ENCODE data around the gene ZNF775. TPM values are rescaled to one million over a fixed set of nuclear protein-coding genes. Genes with fewer than 3 reads are reported as not detected.

ZNF775 gene
- polyA plus RNA-seq, 10 donors: 3.8 to 7.4 (median 5.3) TPM

GRCh38 chr7:150410680-150411346 is 31.7 kb downstream of the ZNF775 start:
- no peak for DNase-seq

GRCh38 chr7:150411606-150412005 is 32.5 kb downstream of the ZNF775 start:
- DNase-seq: no peak

- no peak for DNase-seq
Measured at GRCh38 chr7:150412016-150412415, 32.9 kb downstream of the ZNF775 start.

- DNase-seq: no peak
Measured at GRCh38 chr7:150412518-150413488, 33.7 kb downstream of the ZNF775 start.

GRCh38 chr7:150413640-150414081 is 34.5 kb downstream of the ZNF775 start:
- DNase-seq: no peak

DNA sequence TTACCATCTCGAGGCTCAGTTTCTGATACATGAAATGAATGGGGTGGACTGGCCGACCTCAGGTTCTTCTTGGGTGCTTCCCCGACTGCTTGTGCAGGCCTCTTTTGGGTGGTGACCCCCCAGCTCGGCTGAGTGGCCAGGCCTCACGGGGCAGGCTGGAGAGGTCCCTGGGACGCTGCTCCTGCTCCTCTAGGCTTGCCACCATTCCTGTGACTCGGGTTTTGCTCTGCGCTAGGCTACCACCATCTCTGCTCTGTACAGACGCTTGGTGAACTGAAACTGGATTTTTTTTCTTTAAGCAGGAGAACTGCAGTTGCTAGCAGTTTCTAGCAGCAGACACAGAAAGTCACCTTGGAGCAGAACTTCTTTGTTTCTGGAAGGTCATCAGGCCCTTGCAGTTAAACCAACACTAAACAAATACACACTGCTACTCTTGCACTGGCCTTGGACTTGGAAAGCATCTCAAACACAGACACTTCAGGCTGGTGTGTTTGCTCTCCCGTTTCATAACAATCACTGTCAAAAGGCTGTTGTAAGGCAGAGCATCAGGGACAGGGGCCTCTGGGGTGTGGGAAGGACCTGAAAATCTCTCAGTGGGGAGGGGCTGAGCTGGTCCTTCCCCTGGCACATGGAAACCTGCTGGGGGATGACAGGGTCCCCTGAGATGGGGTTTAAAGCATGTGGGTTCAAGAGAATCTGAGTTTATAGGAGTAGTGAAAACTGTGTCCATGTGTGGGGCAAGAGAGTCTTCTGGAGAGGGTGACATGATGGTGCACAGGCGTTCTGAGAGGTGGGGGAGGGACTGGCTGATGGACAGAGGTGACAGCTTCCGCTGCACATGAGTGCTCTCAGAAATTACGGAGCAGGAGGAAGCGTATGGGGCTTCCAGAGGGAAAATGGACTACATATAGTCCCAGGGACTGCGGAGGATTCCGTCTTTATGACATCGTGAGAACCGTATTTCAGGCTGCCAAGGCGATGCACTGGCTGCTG is 36.3 kb downstream of the ZNF775 start:
- DNase-seq: no peak

GRCh38 chr7:150417239-150417638 is 38.1 kb downstream of the ZNF775 start:
- DNase-seq: no peak

DNA sequence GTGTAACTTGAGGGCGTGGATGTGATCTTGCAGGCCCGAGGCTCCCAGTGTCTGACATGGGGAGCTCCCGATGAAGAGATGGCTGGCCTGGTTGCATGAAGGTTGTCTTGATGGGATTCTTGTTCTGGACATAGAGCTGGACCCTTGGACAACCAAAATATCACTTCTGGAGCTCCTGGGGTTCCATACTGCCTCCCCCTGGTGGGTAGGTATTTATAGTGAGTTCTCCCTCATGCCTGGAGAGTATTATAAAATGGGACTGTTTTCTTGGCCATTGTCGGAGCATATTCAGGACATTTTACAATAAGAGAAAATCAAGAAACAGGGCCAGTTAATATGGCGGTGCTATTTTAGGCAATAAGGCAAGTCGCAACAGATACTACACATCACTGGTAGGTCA is 38.7 kb downstream of the ZNF775 start:
- DNase-seq: no peak

- DNase-seq: no peak
Measured at GRCh38 chr7:150420242-150420641, 41.1 kb downstream of the ZNF775 start.

- DNase-seq: peak; percentile 64 to 87 (median 84)
Measured at GRCh38 chr7:150420987-150421674, 42.0 kb downstream of the ZNF775 start.

DNA sequence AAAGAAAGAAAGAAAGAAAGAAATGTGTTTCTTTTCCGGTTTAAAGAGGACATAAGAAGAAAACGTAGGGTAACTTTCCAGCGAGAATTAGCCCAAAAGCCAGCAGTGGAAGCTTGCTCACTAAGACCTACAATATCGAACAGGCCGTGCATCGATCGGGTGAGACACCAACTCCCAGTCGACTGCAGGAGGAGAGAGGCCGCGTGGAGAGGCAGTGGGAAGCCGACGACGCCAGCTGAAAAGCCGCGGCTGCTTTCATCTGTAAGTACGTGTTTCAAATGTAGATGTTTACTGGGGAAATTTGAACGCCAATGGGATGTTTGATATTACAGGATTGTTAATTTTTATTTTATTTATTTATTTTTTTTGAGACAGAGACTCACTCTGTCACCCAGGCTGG is 42.7 kb downstream of the ZNF775 start:
- DNase-seq: no peak

DNA sequence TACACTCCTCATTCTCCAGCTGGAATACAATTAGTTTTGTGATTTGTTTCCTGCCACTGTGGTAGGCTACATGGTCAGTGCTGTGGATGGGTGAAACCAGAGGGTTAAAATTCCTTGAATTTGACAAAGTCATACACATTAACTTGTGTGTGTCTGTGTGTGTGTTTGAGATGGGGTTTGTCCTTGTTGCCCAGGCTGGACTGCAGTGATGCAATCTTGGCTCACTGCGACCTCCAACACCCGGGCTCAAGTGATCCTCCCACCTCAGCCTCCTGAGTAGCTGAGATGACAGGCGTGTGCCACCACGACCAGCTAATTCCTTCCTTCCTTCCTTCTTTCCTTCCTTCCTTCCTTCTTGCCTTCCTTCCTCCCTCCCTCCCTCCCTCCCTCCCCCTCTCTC is 46.5 kb downstream of the ZNF775 start:
- DNase-seq: no peak

- peak in 1 of 3 donors; percentile 41 for DNase-seq
Measured at GRCh38 chr7:150428671-150429451, 49.7 kb downstream of the ZNF775 start.

DNA sequence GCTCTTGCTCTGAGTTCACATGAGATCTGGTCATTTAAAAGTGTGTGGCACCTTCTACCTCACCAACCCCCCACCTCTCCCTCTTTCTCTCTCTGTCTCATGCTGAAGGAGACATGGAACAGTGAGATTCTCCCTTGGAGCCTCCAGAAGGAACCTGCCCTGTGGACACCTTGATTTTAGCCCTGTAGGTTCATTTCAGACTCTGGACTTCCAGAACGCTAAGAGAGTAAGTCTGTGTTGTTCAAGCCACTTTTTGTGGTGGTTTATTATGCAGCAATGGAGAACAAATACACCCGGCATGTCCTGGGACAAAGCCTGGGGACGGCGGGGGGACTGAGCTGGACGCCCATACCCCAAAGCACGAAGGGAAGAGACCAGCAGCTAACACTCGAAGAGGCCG is 50.6 kb downstream of the ZNF775 start:
- DNase-seq: no peak

GRCh38 chr7:150430465-150431085 is 51.4 kb downstream of the ZNF775 start:
- no peak for DNase-seq

GRCh38 chr7:150431839-150432658 is 52.9 kb downstream of the ZNF775 start:
- DNase-seq: no peak

- peak in 1 of 3 donors; percentile 20 for DNase-seq
Measured at GRCh38 chr7:150432915-150433892, 54.1 kb downstream of the ZNF775 start.
